Measurements from ENCODE around the gene HS3ST5.
"Not testable (repeated sequence)": the region's sequence is repeated elsewhere in the genome, so short reads cannot be mapped to it uniquely, and the experiment has no call there.

Gene HS3ST5

GRCh38 chr6:114181664-114182063 is 161.2 kb downstream of the HS3ST5 start:
- DNase-seq: no peak

- DNase-seq: no peak
These were observed 163.4 kb downstream of the HS3ST5 start for GRCh38 chr6:114179411-114179810.

DNA sequence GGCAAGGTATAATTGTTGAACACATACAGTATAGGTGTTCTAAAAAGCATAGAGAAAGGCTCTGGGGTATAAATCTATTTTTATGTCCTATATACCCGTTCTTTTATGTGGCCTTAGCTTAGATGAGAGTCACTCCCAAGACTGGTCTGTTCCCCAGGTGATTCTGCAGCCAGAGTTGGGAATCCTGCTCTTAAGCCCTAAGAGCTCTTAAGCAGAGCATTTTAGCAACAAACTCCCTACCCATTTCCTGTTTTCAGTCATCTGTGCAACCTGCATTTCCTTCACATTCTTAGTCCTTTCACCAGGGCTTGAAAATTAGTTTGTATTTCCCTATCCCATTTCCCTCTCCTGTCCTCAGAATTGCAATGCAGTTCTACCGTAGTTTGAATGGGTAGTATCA is 166.1 kb downstream of the HS3ST5 start:
- DNase-seq: no peak

DNA sequence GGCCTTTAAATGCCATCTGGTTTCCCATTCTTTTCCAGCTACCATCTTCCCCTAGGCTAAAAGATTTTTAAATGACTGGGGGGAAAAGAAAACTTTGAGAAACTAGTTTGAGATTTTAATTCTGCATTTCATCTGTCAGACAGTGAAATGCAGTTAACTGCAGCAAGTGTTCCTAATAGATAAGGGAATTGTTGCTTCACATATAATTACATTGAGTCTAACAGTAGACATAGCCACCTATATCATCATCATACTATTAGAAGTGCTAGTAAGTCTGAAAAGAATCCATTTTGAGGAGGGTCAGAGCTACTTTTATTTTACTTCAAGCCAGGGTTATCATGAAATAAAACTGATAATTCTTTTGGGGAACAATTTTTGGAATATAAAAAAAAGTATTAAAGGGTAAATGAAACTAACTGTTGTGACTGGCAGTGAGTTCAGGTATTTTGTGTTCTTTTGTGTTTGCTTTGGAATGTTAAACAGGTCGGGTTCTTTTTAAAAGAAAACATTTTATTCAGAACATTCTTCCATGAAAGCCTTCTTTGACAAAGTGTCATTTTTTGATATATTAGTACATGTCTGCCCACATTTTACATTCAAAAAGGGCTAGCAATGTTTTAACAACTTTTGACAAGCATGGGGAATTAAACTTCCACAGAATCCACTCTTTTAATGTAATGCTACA is 170.1 kb downstream of the HS3ST5 start:
- no peak for DNase-seq

DNA sequence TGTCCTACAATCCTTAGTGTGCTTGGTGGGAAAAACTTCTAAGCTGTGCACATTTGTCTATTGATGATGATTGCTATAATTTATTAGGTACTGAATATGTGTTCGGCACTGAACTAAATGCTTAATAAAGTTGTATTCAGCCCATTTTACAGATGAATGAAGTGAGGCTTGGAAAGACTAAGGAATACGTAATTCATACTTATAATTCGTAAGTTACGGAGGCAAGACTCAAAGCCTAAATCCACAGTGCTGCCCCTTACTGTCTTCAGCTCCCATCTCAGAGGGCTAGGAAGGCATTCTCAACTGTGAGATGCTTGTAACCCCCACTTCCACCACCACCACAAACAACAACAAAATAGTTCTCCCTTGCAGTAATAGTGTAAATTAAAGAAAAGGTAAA is 171.3 kb downstream of the HS3ST5 start:
- DNase-seq: no peak

- no peak for DNase-seq
These were observed 171.8 kb downstream of the HS3ST5 start for GRCh38 chr6:114170958-114171387.

DNA sequence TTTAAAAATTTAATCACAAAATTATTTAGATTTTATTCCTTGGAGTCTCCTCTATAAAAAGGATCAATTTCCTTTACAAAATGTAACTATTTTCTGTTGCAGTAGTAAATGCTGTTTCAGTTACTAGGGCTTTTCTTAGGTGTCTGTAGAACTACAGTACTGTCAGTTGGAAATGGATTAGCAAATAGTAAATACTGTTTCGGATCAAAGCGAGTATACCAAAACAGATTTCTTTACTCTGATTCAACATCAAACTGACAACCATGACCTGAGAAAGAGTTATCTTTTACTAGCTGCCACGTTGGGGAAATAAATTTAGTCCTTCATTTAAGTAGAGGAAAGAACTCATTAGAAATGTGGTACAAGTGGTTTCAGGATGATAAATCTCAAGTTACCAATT is 172.5 kb downstream of the HS3ST5 start:
- no peak for DNase-seq

DNA sequence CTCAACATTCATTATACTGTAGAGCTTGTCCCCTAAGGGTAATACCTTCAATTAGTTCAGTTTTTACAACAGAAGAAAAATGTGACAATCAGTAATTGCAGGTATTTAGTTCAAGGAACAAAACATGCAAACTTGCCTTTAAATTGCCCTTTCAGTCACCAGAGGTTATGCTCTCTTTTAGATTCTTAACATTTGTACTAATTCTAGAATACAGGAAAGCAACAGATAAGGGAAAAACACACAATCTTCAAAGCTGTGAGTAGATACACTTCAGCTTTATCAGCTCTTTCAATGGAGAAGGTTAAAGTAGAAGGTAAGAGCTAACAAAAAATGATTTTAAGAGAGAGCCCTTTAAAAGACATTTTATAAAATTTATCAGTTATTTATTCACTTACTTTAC is 173.1 kb downstream of the HS3ST5 start:
- no peak for DNase-seq

GRCh38 chr6:114167583-114168576 is 174.9 kb downstream of the HS3ST5 start:
- peak; percentile 13 for DNase-seq

- DNase-seq: no peak
These were observed 178.6 kb downstream of the HS3ST5 start for GRCh38 chr6:114164207-114164606.

DNA sequence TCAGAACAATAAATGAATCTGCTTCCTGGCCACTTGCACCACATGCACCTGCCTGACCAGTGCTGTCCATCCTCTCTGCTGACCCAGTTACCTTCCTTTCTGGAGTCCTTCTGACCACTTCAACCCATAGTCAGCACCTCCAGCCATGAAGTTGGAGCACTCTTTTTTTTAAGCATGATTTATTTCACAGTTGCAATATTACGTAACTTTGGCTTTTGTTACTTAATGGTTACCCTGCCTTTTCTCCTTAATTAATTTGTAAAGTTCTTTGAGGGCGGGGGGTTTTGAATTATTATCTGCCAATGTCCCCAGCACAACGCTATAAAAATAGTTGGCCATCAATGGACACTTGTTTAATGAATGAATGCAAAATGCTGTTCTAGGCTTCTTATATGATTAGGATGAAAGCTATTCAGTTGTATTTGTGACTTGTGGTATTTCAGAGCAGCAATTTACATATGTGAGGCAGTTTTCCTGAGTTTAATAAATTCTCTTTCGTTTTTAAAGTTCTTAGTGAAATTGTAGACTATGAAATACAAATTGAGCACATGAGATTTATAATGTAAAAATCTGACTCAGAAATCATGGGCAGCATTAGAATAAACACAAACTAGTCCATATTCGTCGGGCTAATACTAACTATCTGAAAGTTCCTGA is 180.0 kb downstream of the HS3ST5 start:
- no peak for DNase-seq

DNA sequence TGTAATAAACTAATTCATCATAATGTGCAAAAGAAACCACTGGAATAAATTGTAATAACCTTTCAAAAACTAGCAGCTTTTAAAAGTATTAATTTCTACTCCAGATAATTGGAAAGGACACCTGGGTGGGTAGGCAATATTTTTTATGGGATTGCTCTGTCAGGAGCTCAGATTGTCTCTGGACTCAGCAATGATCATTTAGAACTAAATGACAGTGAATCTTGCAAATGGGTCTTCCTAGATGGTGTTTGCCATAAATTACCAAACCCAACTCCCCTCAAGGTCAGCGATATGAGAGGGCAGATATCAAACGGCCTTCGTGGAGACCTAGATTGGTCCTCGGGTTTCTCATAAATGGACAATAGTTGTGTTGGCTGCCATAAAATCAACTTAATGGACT is 181.9 kb downstream of the HS3ST5 start:
- no peak for DNase-seq

DNA sequence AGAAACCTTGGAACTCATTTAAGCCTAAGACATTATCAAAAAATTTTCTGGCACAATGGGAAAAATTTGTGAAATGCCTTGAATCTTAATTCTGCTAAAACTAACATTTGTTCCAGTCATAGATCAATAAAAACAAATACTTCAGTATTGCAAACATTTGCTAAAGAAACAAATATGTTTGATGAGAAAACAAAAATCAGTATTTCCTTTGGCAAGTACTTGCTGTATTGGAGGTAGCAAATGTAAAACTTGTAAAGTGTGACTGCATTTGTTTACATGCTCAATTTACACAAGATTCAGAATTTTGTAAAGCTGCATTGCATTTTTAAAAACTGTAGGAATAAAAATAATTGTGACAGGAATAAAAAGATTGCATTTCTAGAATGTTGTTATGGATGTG is 183.1 kb downstream of the HS3ST5 start:
- no peak for DNase-seq

DNA sequence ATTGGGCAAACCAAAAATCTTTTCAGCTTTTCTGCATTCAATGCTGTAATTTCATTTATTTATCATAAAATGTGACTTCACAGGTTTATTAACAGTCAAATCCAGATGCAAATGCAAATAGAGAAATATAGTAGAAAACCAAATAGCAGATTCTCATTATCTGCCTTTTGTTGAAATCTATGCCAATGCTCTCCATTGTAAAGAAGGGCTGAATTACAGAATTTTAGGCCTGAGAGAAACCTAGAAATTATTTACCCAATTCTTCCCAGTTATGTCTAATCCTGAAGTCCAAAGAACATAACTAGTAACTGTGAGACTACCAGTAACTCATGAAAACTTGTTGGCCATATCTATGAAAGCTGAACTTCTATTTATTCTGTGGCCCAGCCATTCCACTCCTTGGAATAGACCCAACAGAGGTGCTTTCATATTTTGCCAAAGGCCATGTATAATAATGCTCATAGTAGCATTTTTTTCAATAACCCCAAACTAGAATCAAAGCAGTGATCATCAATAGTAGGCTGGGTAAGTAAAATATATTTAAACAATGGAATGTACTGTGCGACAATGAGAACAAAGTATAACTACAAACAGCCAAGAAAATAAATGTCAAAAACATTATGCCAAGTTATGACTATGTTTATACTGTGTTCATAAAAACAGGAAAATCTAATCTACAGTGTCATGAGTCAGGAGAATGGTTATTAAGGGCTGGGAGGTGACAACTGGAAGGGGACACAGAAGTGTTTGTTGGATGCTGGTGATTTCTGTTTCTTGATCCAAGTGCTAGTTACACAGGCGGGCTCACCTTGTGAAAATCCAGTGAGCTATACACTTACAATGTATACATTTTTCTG is 183.8 kb downstream of the HS3ST5 start:
- DNase-seq: no peak

DNA sequence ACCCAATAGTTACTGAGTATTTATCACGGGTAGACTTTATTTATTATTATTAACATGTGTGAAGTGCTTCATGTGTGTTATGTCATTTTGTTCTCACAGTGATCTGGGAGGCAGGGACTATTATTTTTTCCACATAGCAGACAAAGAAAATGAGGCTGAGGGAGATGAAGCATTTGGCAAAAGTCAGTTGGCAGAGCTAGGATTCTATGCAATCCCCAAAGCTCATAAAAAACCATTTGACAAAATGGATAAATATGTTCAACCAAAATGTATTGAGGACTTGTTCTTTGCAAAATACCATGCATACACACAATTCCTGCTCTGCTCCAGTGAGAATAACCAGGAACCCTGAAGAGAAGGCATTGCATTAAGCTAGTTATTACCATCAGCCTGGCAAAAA is 184.4 kb downstream of the HS3ST5 start:
- DNase-seq: no peak

DNA sequence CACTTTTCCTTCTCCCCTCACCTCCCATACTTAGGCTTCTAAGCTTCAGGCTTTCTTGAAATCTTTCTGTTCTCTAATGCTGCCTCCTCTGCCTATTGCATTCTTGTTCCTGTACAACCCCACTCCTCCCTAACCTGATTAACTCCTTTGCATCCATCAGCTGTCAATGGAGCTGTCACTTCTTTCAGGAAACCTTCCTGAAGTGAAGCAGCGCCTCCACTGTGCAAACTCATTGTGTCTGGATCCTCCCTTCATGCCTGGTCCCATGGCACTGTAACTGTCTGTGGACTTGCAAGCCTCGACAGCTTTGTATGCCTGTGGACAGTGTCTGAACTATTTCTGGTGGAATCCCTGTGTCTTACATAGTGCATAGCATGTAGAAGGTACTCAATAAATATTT is 185.0 kb downstream of the HS3ST5 start:
- DNase-seq: no peak

- no peak for DNase-seq
These were observed 187.1 kb downstream of the HS3ST5 start for GRCh38 chr6:114155763-114156162.

DNA sequence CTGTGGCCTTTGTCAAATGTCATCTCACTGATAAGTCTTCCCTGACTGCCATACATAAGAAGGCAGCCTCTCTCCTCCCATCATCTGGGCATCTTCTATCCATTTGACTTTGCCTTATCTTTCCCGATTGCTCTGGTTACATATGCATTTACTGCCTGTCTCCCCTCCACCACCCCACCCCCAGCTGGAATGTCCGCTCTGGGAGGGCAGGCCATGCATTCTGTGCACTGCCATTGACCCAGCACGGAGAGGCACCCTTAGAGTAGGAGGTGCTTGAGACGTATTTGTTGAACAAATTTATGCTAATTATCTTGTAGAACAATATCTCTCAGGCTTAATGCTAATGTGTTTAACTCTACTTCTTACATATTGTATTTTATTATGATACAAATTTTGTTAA is 188.0 kb downstream of the HS3ST5 start:
- no peak for DNase-seq

DNA sequence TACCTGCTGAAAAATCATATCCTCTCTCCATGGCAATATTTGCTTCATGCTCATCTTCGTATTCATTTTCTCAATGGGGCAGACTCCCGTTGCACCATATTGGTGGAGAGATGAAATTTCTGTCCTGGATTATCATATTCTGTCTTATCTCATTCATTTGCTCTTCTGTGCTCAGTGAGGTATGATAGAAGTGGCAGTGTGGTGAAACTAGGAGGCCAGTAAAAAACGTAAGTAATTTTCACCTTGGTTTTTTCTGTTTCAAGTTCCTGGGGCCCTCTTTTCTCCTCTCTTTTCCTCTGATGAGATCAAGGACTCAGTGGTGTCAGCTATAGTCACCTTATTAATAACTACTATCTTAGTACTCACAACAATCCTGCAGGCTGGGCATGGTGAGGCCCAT is 189.4 kb downstream of the HS3ST5 start:
- no peak for DNase-seq

DNA sequence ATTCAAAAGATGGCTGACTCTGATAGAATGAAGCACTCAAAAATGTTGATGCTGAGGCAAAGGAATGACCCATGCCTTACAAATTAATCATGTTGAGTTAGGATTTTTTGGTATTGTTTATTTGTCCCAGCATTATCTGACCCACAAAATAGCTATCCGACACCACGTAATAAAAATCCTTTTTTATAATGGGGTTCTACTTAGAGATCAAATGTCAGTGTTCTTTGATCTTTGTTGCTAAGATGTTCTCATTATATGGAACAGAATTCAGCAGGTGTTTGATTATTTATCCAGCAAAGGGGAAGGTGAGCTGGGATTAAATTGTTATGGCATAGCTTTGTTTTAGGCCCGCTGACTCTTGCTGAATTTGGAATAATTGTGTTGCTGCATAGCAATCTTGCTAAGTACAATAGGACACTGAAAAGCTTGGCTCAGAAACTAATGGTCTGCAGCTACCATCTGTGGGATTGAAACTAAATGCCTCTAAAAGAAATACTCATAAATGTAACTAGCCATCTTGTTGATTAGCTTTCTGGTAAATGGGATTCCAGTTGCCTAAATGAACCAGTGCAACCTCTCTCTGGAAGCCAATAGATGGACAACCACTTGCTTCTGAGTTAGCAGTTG is 191.6 kb downstream of the HS3ST5 start:
- DNase-seq: no peak

- not testable (repeated sequence) for DNase-seq
These were observed 193.6 kb downstream of the HS3ST5 start for GRCh38 chr6:114149182-114149581.
